GM23248 (cell line): ENCODE measurements around the gene GALNT17. TPM values are rescaled to one million over a fixed set of nuclear protein-coding genes. Genes with fewer than 3 reads are reported as not detected.

ENCODE experiments used
- DNase-seq: peaks from one replicate; pipeline ENCODE4 v3.0.0-alpha.2; 2015
- H2AFZ ChIP-seq: fragments of 200-600 bp; sonication (generic); 2 replicates; pipeline ENCODE4 v1.6.1; 2016; ENCODE audit warnings: antibody characterized with exemption
- H3F3A ChIP-seq: fragments of 200-600 bp; sonication (generic); 2 replicates; pipeline ENCODE4 v1.6.1; 2016; ENCODE audit warnings: mild to moderate bottlenecking, antibody characterized with exemption, mixed run types; ENCODE audit not compliant: insufficient read depth
- H3K27ac ChIP-seq: fragments of 200-600 bp; sonication (generic); 2 replicates; pipeline ENCODE4 v1.5.1; 2016; ENCODE audit warnings: mild to moderate bottlenecking
- H3K27me3 ChIP-seq: fragments of 200-600 bp; sonication (generic); replicated peaks from 2 replicates; pipeline ENCODE4 v1.6.1; 2016; ENCODE audit warnings: mild to moderate bottlenecking; ENCODE audit not compliant: insufficient read depth
- H3K36me3 ChIP-seq: fragments of 200-600 bp; sonication (generic); 2 replicates; pipeline ENCODE4 v1.6.1; 2016; ENCODE audit warnings: low read depth, mild to moderate bottlenecking
- H3K4me1 ChIP-seq: fragments of 200-600 bp; sonication (generic); 2 replicates; pipeline ENCODE4 v1.6.1; 2016; ENCODE audit warnings: mild to moderate bottlenecking; ENCODE audit not compliant: insufficient read depth
- H3K4me2 ChIP-seq: fragments of 200-600 bp; sonication (generic); one replicate; pipeline ENCODE4 v1.6.1; 2016; ENCODE audit warnings: mild to moderate bottlenecking; ENCODE audit not compliant: unreplicated experiment
- H3K4me3 ChIP-seq: fragments of 200-600 bp; sonication (generic); 2 replicates; pipeline ENCODE4 v1.5.1; 2016; ENCODE audit warnings: mild to moderate bottlenecking
- H3K79me2 ChIP-seq: fragments of 200-600 bp; sonication (generic); 2 replicates; pipeline ENCODE4 v1.6.1; 2016; ENCODE audit warnings: mild to moderate bottlenecking; ENCODE audit not compliant: insufficient read depth
- H3K9ac ChIP-seq: fragments of 200-600 bp; sonication (generic); 2 replicates; pipeline ENCODE4 v1.6.1; 2016; ENCODE audit warnings: mild to moderate bottlenecking
- H3K9me2 ChIP-seq: fragments of 200-600 bp; sonication (generic); 2 replicates; pipeline ENCODE4 v1.6.1; 2016; ENCODE audit warnings: mixed run types, mild to moderate bottlenecking, moderate library complexity; ENCODE audit not compliant: insufficient read depth
- H3K9me3 ChIP-seq: fragments of 200-600 bp; sonication (generic); one replicate; pipeline ENCODE4 v1.6.1; 2017; ENCODE audit warnings: low read depth
- H4K20me1 ChIP-seq: fragments of 200-600 bp; sonication (generic); 2 replicates; pipeline ENCODE4 v1.6.0; 2016; ENCODE audit not compliant: insufficient read depth
- EZH2 ChIP-seq: fragments of 200-600 bp; sonication (generic); IDR thresholded peaks from 2 replicates; pipeline ENCODE4 v1.6.1; 2018; ENCODE audit warnings: antibody characterized with exemption, mild to moderate bottlenecking; ENCODE audit not compliant: insufficient read depth, poor library complexity, severe bottlenecking
- EZH2phosphoT487 ChIP-seq: fragments of 200-600 bp; sonication (generic); IDR thresholded peaks from 2 replicates; pipeline ENCODE4 v1.6.1; 2018; ENCODE audit warnings: antibody characterized with exemption, moderate library complexity, mild to moderate bottlenecking, low read depth; ENCODE audit not compliant: insufficient read depth
- WGBS, 2 experiments: methylation state at CpG; one replicate each; pipeline ENCODE4 v1.1.6; 2015 to 2017; ENCODE audit warnings: low lambda C conversion rate in 2 of 2, low coverage in 1 of 2; ENCODE audit errors: missing lambda C conversion rate in 2 of 2; 5-methylcytosine and 5-hydroxymethylcytosine counted together
- in situ Hi-C: fragments of 300-500 bp; cut with MboI; formaldehyde crosslinking; loops from 2 replicates; pipeline ENCODE4 v1.15.0; 2020
- polyA plus RNA-seq: library from polyadenylated mRNA; unstranded; fragments of >200 nt; fragmentation: Nextera tagmentation; extraction: Ambion mirVana; gene quantifications from 2 replicates; pipeline ENCODE4 v1.2.1, GENCODE V29; 2016
- total RNA-seq: library from RNA; depleted of rRNA; stranded (reverse); fragments of >200 nt; shearing (Covaris generic); gene quantifications from 2 replicates; pipeline ENCODE4 v1.2.3, GENCODE V29; 2014

Gene GALNT17
- total and polyA plus RNA-seq, 2 experiments from 2014 or later: not detected

- H4K20me1 ChIP-seq: no peaks in the 10 kb centered on the region
- H3K4me3 ChIP-seq: no peak overlapping the region
- no peaks in the 10 kb centered on the region for H3K27me3 ChIP-seq
- no peaks in the 10 kb centered on the region for H3K79me2 ChIP-seq
- TF ChIP-seq EZH2: no peak
- no peak for TF ChIP-seq EZH2phosphoT487
- no peak overlapping the region for H3K9ac ChIP-seq
- H3K9me2 ChIP-seq: no peaks in the 10 kb centered on the region
- H3K4me1 ChIP-seq: no peaks in the 10 kb centered on the region
- no peaks in the 10 kb centered on the region for H3F3A ChIP-seq
- no peak overlapping the region for H3K4me2 ChIP-seq
- H3K9me3 ChIP-seq: no peaks in the 10 kb centered on the region
- no peak overlapping the region for H2AFZ ChIP-seq
- in situ Hi-C loops: no loop called here
- no peak overlapping the region for H3K27ac ChIP-seq
- no peak for DNase-seq
- H3K36me3 ChIP-seq: no peaks in the 10 kb centered on the region
These were observed 462.8 kb downstream of the GALNT17 start for GRCh38 chr7:71594736-71595135.

GRCh38 chr7:71595176-71595575 lies 463.2 kb downstream of the GALNT17 start:
- Histone ChIP-seq H2AFZ (no peak overlapping the region), H3K27me3 (no peaks in the 10 kb centered on the region), H3K4me3 (no peak overlapping the region), H3K9ac (no peak overlapping the region), H3F3A (no peaks in the 10 kb centered on the region), H3K79me2 (no peaks in the 10 kb centered on the region), H3K9me3 (no peaks in the 10 kb centered on the region), H3K9me2 (no peaks in the 10 kb centered on the region), H3K4me2 (no peak overlapping the region), H3K27ac (no peak overlapping the region), H4K20me1 (no peaks in the 10 kb centered on the region), H3K36me3 (no peaks in the 10 kb centered on the region), H3K4me1 (no peaks in the 10 kb centered on the region)
- TF ChIP-seq EZH2 (no peak), EZH2phosphoT487 (no peak)
- 67 to 74% methylated on average over 3 of the region's 3 CpGs for WGBS, 2 experiments
- DNase-seq: no peak
- in situ Hi-C loops: no loop called here

- DNase-seq: no peak
- 66 to 69% methylated on average over 6 of the region's 6 CpGs for WGBS, 2 experiments
- TF ChIP-seq EZH2 (no peak), EZH2phosphoT487 (no peak)
- H3K9me2 ChIP-seq: no peaks in the 10 kb centered on the region
- H3K4me1 ChIP-seq: no peaks in the 10 kb centered on the region
- no peaks in the 10 kb centered on the region for H4K20me1 ChIP-seq
- H3K4me2 ChIP-seq: no peak overlapping the region
- no peaks in the 10 kb centered on the region for H3K36me3 ChIP-seq
- no peak overlapping the region for H3K27ac ChIP-seq
- no peak overlapping the region for H3K9ac ChIP-seq
- in situ Hi-C loops: no loop called here
- H3K27me3 ChIP-seq: no peaks in the 10 kb centered on the region
- no peaks in the 10 kb centered on the region for H3F3A ChIP-seq
- no peak overlapping the region for H2AFZ ChIP-seq
- no peaks in the 10 kb centered on the region for H3K9me3 ChIP-seq
- no peak overlapping the region for H3K4me3 ChIP-seq
- H3K79me2 ChIP-seq: no peaks in the 10 kb centered on the region
These were observed 466.6 kb downstream of the GALNT17 start for GRCh38 chr7:71598553-71598952.

- DNase-seq: no peak
- Histone ChIP-seq H2AFZ (no peak overlapping the region), H3K27ac (no peak overlapping the region), H3K27me3 (no peaks in the 10 kb centered on the region), H4K20me1 (no peaks in the 10 kb centered on the region), H3K4me1 (no peaks in the 10 kb centered on the region), H3K36me3 (no peaks in the 10 kb centered on the region), H3K79me2 (no peaks in the 10 kb centered on the region), H3K9ac (no peak overlapping the region), H3K9me3 (no peaks in the 10 kb centered on the region), H3K4me2 (no peak overlapping the region), H3K4me3 (no peak overlapping the region), H3K9me2 (no peaks in the 10 kb centered on the region), H3F3A (no peaks in the 10 kb centered on the region)
- WGBS, 2 experiments: 11 to 16% methylated on average over 6 of the region's 6 CpGs
- in situ Hi-C loops: no loop called here
- TF ChIP-seq EZH2 (no peak), EZH2phosphoT487 (no peak)
These were observed 469.9 kb downstream of the GALNT17 start for GRCh38 chr7:71601851-71602250.

- WGBS, 2 experiments: 62 to 67% methylated on average over 9 of the region's 9 CpGs
- no peaks in the 10 kb centered on the region for H3K4me1 ChIP-seq
- no peak overlapping the region for H3K27ac ChIP-seq
- no peak overlapping the region for H2AFZ ChIP-seq
- no peak for DNase-seq
- no peaks in the 10 kb centered on the region for H3K9me3 ChIP-seq
- no peaks in the 10 kb centered on the region for H3F3A ChIP-seq
- H3K9me2 ChIP-seq: no peaks in the 10 kb centered on the region
- H4K20me1 ChIP-seq: no peaks in the 10 kb centered on the region
- no peak for TF ChIP-seq EZH2
- no peak for TF ChIP-seq EZH2phosphoT487
- no peaks in the 10 kb centered on the region for H3K36me3 ChIP-seq
- H3K9ac ChIP-seq: no peak overlapping the region
- H3K4me2 ChIP-seq: no peak overlapping the region
- H3K79me2 ChIP-seq: no peaks in the 10 kb centered on the region
- H3K27me3 ChIP-seq: no peaks in the 10 kb centered on the region
- in situ Hi-C loops: no loop called here
- no peak overlapping the region for H3K4me3 ChIP-seq
These were observed 473.0 kb downstream of the GALNT17 start for GRCh38 chr7:71604818-71605414.
